ENCODE results near the gene PRIM1. TPM values are rescaled to one million over a fixed set of nuclear protein-coding genes. Genes with fewer than 3 reads are reported as not detected.
"Not testable (repeated sequence)": the region's sequence is repeated elsewhere in the genome, so short reads cannot be mapped to it uniquely, and the experiment has no call there.

The PRIM1 gene
- total RNA-seq, 1 experiment from 2014 or later: 50.7 TPM

DNA sequence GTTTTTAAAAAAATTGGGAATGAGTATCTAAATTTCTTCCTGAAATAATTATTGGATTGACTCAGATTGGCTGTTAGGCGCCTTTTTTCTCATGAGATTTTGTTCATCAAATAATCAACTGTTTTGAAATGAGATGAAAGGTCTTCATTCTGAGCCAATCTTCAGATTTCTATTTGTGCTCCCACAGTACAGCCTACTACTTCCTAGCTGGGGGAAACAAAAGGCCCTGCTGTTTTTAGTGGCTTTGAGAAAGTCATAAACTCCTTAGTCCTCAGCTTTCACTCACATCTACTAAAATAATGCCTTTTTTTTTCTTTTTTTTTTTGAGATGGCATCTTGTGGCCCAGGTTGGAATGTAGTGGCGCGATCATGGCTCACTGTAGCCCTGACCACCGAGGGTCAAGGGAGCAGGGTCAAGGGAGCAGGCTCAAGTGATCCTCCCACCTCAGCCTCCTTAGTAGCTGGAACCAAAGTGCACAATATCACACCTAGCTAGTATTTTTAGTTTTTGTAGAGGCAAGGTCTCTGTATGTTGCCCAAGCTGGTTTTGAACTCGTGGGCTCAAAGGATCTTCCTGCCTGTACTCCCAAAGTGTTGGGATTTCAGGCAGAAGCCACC, 42.3 kb downstream of the PRIM1 start:
- H2BK12ac ChIP-seq (ENCODE audit: insufficient read length, low read depth, low read length): no peak overlapping the region
- H4K5ac ChIP-seq (ENCODE audit: insufficient read length, low read depth, low read length): no peak overlapping the region
- no peak overlapping the region for H2BK5ac ChIP-seq (ENCODE audit: insufficient read length, low read length)
- H3K4ac ChIP-seq (ENCODE audit: low read depth, low read length): no peak overlapping the region
- DNase-seq: no peak
- H2AFZ ChIP-seq (ENCODE audit: low read length): no peak overlapping the region
- Mint-ChIP-seq H3K4me3 (no peak overlapping the region), H3K27me3 (ENCODE audit: low read depth) (no peaks in the 10 kb centered on the region), H3K4me1 (peaks cover 0 to 5% of the 10 kb centered on the region in 2 experiments; a peak in 2 of 4 replicates), H3K27ac (peak overlapping the region in 1 of 3 experiments; percentile 80; a peak in 2 of 7 replicates), H3K9me3 (no peaks in the 10 kb centered on the region), H3K36me3 (ENCODE audit: insufficient read depth in 1 of 3, low read depth in 3 of 3) (peaks cover 32 to 39% (median 36%) of the 10 kb centered on the region in 3 experiments; a peak in 6 of 7 replicates)
- H3K9me3 ChIP-seq (ENCODE audit: control insufficient read depth, low read depth, low read length): no peaks in the 10 kb centered on the region
- H2BK15ac ChIP-seq (ENCODE audit: low read depth, low read length): no peak overlapping the region
- H3K18ac ChIP-seq (ENCODE audit: insufficient read length, low read depth, low read length): no peak overlapping the region
- H3T11ph ChIP-seq (ENCODE audit: low read length): no peak overlapping the region
- no peak overlapping the region for H2AK5ac ChIP-seq (ENCODE audit: insufficient read length, low read length)
- no peak overlapping the region for H4K8ac ChIP-seq (replicated peaks; ENCODE audit: insufficient read length, low read depth, low read length)
- H3K27me3 ChIP-seq (ENCODE audit: insufficient read depth, low read length): no peaks in the 10 kb centered on the region
- H3K23ac ChIP-seq (ENCODE audit: insufficient read length, low read depth, low read length): no peak overlapping the region
- no peaks in the 10 kb centered on the region for H3K79me2 ChIP-seq (ENCODE audit: insufficient read depth, low read length)
- H3K4me1 ChIP-seq (ENCODE audit: insufficient read depth, low read length): no peaks in the 10 kb centered on the region
- no peak overlapping the region for H2BK120ac ChIP-seq (ENCODE audit: low read depth, low read length, poor library complexity, severe bottlenecking)
- no CpG with 5 or more reads among the region's 5 CpGs for WGBS (ENCODE audit: extremely low coverage, insufficient read length, low lambda C conversion rate)
- no peaks in the 10 kb centered on the region for H4K20me1 ChIP-seq (ENCODE audit: control insufficient read depth, insufficient read depth, insufficient read length)
- TF ChIP-seq, protein P1, sequence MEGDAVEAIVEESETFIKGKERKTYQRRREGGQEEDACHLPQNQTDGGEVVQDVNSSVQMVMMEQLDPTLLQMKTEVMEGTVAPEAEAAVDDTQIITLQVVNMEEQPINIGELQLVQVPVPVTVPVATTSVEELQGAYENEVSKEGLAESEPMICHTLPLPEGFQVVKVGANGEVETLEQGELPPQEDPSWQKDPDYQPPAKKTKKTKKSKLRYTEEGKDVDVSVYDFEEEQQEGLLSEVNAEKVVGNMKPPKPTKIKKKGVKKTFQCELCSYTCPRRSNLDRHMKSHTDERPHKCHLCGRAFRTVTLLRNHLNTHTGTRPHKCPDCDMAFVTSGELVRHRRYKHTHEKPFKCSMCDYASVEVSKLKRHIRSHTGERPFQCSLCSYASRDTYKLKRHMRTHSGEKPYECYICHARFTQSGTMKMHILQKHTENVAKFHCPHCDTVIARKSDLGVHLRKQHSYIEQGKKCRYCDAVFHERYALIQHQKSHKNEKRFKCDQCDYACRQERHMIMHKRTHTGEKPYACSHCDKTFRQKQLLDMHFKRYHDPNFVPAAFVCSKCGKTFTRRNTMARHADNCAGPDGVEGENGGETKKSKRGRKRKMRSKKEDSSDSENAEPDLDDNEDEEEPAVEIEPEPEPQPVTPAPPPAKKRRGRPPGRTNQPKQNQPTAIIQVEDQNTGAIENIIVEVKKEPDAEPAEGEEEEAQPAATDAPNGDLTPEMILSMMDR (conservative IDR thresholded peaks at IDR 0.05): no peak
- H2BK20ac ChIP-seq (ENCODE audit: low read depth, low read length, poor library complexity, severe bottlenecking): no peak overlapping the region
- H3K14ac ChIP-seq (ENCODE audit: insufficient read depth, low read length): no peak overlapping the region
- H4K91ac ChIP-seq (ENCODE audit: insufficient read length, low read depth, low read length): no peak overlapping the region
- no peaks in the 10 kb centered on the region for H3K79me1 ChIP-seq (ENCODE audit: insufficient read depth, low read depth, low read length, poor library complexity, severe bottlenecking)
- H3K56ac ChIP-seq (ENCODE audit: insufficient read length, low read depth, low read length): no peak overlapping the region
- no peak overlapping the region for H3K4me2 ChIP-seq (ENCODE audit: insufficient read depth, insufficient read length, low read length)
- H3K23me2 ChIP-seq (ENCODE audit: insufficient read length, low read depth, low read length, poor library complexity, severe bottlenecking): no peaks in the 10 kb centered on the region
- H3K9ac ChIP-seq (ENCODE audit: extremely low read depth, insufficient read length, low read length): no peak overlapping the region
- H3K27ac ChIP-seq (ENCODE audit: insufficient read length, low read depth, low read length): no peak overlapping the region

DNA sequence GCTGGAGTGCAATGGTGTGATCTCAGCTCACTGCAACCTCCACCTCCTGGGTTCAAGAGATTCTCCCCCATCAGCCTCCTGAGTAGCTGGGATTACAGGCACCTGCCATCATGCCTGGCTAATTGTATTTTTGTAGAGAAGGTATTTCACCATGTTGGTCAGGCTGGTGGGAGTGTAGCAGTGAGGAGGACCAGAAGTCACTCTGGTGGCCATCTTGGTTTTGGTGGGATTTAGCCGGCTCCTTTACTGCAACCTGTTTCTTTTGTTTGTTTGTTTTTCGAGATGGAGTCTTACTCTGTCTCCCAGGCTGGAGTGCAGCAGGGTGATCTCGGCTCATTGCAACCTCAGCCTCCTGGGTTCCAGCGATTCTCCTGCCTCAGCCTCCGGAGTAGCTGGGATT, 47.6 kb downstream of the PRIM1 start:
- H3K23me2 ChIP-seq (ENCODE audit: insufficient read length, low read depth, low read length, poor library complexity, severe bottlenecking); DNase-seq; H3K79me1 ChIP-seq (ENCODE audit: insufficient read depth, low read depth, low read length, poor library complexity, severe bottlenecking); H2BK5ac ChIP-seq (ENCODE audit: insufficient read length, low read length); H3K36me3 Mint-ChIP-seq (ENCODE audit: insufficient read depth in 1 of 3, low read depth in 3 of 3); H3K18ac ChIP-seq (ENCODE audit: insufficient read length, low read depth, low read length); H2BK12ac ChIP-seq (ENCODE audit: insufficient read length, low read depth, low read length); H3K4me1 ChIP-seq (ENCODE audit: insufficient read depth, low read length); H3K79me2 ChIP-seq (ENCODE audit: insufficient read depth, low read length); H4K91ac ChIP-seq (ENCODE audit: insufficient read length, low read depth, low read length); H3K27ac Mint-ChIP-seq; H3K23ac ChIP-seq (ENCODE audit: insufficient read length, low read depth, low read length); H3K9me3 ChIP-seq (ENCODE audit: control insufficient read depth, low read depth, low read length); H3K9ac ChIP-seq (ENCODE audit: extremely low read depth, insufficient read length, low read length); H4K20me1 ChIP-seq (ENCODE audit: control insufficient read depth, insufficient read depth, insufficient read length); H2AFZ ChIP-seq (ENCODE audit: low read length); H3K4ac ChIP-seq (ENCODE audit: low read depth, low read length); H3K27me3 ChIP-seq (ENCODE audit: insufficient read depth, low read length); H4K5ac ChIP-seq (ENCODE audit: insufficient read length, low read depth, low read length); H3K27me3 Mint-ChIP-seq (ENCODE audit: low read depth); H2BK20ac ChIP-seq (ENCODE audit: low read depth, low read length, poor library complexity, severe bottlenecking); H4K8ac ChIP-seq (replicated peaks; ENCODE audit: insufficient read length, low read depth, low read length); H3K9me3 Mint-ChIP-seq; H2BK120ac ChIP-seq (ENCODE audit: low read depth, low read length, poor library complexity, severe bottlenecking); H3K4me2 ChIP-seq (ENCODE audit: insufficient read depth, insufficient read length, low read length); H3K27ac ChIP-seq (ENCODE audit: insufficient read length, low read depth, low read length); H2BK15ac ChIP-seq (ENCODE audit: low read depth, low read length); H2AK5ac ChIP-seq (ENCODE audit: insufficient read length, low read length); H3K56ac ChIP-seq (ENCODE audit: insufficient read length, low read depth, low read length); H3K14ac ChIP-seq (ENCODE audit: insufficient read depth, low read length); H3K4me3 Mint-ChIP-seq; H3T11ph ChIP-seq (ENCODE audit: low read length): not testable (repeated sequence)
- no CpG with 5 or more reads among the region's 5 CpGs for WGBS (ENCODE audit: extremely low coverage, insufficient read length, low lambda C conversion rate)
- peaks cover 5 to 11% of the 10 kb centered on the region in 2 experiments for H3K4me1 Mint-ChIP-seq
